DMS53 treated with DMSO at 0.1 percent for 48 hours (cell line): ENCODE data around the gene TAAR5.
A peak's percentile ranks its signal among the peaks of the same experiment; 100 is the strongest.
"Not testable (repeated sequence)": the region's sequence is repeated elsewhere in the genome, so short reads cannot be mapped to it uniquely, and the experiment has no call there.

Source experiments
- DNase-seq: peaks from one replicate; lab custom pipeline; 2025; ENCODE audit not compliant: unreplicated experiment; lab: John Stamatoyannopoulos, UW

The TAAR5 gene, protein sequence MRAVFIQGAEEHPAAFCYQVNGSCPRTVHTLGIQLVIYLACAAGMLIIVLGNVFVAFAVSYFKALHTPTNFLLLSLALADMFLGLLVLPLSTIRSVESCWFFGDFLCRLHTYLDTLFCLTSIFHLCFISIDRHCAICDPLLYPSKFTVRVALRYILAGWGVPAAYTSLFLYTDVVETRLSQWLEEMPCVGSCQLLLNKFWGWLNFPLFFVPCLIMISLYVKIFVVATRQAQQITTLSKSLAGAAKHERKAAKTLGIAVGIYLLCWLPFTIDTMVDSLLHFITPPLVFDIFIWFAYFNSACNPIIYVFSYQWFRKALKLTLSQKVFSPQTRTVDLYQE

DNA sequence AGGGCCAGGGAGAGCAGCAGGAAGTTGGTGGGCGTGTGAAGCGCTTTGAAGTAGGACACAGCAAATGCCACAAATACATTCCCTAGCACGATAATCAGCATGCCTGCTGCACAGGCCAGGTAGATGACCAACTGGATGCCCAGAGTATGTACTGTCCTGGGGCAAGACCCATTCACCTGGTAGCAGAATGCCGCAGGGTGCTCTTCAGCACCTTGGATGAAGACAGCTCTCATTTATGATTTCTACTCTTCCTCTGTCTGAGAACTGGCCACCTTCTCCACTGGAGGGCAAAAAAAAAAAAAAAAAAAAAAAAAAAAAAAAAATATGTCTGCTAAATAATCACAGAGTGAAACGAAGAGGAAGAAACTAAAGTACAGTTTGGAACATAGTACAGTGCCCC, at the start of gene TAAR5:
Gene TAAR5 (minus strand): TSS at position 288 of the 400 bp plus-strand sequence. CDS start 55 bp downstream, at position 233.
- no peak for DNase-seq

DNA sequence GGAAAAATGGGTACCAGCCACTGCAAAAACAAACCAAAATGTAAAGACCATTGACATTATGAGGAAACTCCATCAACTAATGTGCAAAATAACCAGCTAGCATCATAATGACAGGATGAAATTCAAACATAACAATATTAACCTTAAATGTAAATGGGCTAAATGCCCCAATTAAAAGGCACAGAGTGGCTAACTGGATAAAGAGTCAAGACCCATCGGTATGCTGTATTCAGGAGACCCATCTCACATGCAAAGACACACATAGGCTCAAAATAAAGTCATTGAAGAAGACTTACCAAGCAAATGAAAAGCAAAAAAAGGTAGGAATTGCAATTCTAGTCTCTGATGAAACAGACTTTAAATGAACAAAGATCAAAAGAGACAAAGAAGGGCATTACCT, 47.6 kb upstream of the TAAR5 start:
- DNase-seq = not testable (repeated sequence)

DNA sequence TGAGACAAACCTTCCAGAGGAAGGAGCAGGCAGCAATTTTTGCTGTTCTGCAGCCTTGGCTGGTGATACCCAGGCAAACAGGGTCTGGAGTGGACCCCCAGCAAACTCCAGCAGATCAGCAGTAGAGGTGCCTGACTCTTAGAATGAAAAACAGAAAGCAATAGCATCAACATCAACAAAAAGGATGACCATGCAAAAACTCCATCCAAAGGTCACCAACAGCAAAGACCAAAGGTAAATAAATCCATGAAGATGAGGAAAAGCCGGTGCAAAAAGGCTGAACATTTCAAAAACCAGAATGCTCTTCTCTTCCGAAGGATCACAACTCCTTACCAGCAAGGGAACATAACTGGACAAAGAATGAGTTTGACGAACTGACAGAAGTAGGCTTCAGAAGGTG, 46.4 kb upstream of the TAAR5 start:
- DNase-seq = not testable (repeated sequence)

DNA sequence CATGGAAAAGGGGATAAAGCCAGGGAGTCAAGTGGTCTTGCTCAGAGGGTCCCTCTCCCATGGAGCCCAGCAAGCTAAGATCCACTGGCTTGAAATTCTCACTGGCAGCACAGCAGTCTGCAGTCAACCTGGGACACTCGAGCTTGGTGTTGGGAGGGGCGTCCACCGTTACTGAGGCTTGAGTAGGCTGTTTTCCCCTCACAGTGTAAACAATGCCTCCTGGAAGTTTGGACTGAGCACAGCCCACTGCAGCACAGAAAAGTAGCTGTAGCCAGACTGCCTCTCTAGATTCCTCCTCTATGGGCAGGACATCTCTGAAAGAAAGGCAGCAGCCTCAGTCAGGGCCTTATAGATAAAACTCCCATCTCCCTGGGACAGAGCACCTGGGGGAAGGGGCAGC, 45.7 kb upstream of the TAAR5 start:
- not testable (repeated sequence) for DNase-seq

DNA sequence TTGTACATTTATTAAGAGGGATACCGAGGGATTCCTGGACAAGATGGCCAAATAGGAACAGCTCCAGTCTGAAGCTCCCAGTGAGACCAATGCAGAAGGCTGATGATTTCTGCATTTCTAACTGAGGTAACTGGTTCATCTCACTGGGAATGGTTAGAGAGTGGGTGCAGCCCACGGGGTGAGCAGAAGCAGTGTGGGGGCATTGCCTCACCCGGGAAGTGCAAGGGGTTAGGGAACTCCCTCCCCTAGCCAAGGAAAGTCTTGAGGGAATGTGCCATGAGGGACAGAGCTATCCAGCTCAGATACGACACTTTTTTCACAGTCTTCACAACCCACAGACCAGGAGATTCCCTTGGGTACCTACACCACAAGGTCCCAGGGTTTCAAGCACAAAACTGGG, 45.3 kb upstream of the TAAR5 start:
- DNase-seq = no peak

DNA sequence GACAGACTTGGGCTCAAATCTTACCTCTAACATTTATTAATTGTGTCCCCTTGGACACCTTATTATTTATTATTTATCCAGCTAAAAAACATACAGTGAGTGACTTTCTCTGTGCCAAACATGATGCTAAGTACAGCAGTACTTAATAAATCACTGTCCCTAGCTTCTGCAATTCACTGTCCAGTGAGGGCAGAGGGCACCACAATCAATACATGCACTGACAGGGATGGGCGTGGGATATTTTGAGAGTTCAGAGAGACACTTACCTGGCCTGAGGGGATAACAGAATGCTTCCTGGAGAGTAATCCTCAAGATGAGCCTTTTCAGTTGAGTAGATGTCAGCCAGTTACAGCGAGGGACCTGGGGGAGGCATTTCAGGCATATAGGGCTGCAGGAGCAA, 43.8 kb upstream of the TAAR5 start:
- no peak for DNase-seq

DNA sequence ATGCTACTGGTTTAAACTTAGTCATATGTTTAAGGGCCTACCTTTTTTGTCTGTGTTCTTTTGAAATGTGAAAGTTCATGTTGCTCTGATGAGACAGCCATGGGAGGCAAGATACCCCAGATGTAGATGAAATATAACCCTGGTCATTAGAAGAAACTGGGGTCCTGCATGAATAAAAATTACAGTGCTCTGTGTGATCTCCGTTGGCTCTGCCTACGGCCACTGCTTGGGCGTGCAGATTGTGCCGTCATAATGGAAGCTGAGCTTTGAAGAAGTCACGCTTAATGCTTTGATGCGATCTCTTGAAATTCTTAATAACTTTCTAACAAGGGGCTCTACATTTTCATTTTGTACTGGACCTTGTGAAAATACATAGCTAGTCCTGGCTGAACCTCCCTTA, 34.6 kb upstream of the TAAR5 start, which contains the start of gene TAAR2:
Gene TAAR2 (minus strand): TSS at position 101 of the 400 bp plus-strand sequence. CDS start 0 bp downstream, at position 101.
- DNase-seq = no peak

DNA sequence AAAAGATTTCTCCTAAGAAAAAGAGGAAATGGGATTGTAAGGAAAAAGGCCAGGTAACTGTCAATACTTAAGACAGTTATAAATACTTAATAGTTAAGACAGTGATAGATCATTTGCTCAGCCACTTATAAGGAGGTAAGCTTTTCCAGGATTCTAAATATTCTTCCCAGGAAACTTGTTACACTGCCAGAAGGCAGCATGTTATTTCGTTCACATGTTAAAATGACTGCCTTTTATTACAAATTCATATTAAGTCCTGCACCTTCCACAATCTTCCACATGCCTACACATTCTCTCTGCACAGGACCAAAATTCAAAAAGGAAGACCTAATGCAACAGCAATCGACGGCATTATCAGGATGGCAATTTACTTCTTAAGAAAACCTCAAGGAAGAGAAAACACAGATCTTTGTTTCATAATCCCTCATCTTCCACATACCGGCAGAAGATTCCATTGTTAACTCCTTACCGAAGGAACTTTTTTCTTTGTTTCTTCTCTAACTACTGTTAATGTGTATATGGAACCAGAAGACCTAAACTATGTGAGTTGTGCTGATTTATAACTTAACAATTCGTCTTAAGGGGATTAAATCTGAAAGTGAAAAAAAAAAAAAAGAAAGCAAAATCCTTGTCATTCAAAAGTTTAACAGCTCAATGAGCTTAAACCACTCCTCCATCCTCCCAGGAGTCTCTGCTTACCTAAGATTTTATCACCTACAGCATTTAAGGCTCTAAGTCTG, 33.7 kb upstream of the TAAR5 start:
- DNase-seq = no peak

DNA sequence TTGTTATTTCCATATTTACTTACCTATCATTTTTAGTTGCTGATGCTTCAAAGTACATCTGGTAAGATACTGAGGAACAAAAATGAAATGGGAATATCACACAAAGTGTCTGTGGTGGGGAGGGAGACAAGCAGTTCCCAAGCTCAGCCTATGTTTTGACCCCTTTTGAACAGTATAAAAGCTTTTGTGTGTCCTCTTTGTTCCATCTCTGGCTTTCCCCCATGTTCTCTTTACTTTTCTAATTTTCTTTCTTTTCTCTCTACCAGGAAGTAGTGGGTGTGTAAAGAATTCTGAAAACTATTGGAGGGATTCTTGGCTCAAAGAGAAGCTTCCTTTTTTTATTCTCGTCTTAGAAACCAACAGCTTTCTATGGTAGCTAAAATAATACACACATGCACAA, 27.1 kb upstream of the TAAR5 start:
- no peak for DNase-seq

DNA sequence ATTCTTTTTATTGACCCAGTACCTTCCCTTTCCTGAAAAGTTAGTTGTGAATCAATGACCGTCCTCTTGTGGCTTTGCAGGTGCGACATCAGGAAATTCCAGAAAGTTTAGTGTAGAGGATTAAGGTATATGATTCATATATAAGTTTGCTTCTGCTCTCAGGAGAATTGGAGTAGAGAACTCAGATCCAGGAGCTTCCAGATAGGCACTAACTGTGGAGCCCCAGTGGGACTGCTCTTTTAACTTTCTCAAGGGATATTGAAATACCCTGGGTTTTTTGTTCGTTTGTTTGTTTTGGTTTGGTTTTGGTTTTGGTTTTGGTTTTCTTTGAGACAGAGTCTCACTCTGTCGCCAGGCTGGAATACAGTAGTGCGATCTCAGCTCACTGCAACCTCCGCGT, 25.0 kb upstream of the TAAR5 start:
- no peak for DNase-seq

DNA sequence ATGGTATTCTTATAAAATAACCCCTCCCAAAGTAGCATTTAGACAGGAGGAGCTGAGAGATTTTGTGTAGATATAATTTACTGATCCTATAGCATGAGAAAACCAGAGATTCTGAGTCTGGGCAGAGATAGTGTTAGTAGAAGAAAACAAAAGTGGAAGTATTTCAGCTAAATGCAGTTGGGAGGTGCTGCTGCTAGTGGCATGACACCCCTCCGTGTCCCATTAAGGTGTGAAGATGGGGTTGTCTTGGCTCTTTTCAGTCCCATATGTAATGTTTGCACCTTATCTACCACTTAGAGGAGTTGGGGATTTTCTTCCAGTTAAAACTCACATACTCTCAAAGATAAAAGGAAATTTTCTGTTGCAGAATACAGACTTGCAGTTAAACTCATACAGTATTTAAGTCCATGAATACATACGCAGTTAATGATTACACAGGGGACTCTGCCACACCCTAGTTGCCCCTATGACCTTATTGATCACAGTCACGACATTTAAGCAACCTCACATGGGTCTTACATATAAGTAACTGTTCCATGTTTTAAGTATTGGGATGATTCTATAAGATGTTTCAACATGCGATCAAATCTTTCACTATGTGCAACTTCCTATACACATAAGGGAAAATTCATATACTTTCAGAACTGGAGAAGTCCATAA, 23.0 kb upstream of the TAAR5 start:
- DNase-seq = no peak

DNA sequence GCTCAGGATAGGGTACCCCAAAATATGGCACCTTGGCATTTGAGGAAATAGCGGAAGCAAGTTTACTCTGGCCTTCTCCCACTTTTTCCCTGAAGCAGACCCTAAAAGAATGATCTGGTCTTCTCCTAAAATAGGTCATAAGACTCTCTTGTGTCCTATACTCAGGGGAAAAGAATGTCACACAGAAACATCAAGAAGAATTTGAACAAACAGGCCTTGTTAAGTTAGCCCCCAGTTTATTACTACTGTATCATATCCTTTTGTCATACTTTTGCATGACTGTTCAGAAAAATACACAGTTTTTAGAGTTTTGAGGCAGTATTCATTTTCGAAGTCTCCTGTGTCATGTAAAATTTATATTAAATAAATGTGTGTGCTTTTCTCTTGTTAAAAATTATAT, 22.1 kb upstream of the TAAR5 start:
- DNase-seq = no peak

DNA sequence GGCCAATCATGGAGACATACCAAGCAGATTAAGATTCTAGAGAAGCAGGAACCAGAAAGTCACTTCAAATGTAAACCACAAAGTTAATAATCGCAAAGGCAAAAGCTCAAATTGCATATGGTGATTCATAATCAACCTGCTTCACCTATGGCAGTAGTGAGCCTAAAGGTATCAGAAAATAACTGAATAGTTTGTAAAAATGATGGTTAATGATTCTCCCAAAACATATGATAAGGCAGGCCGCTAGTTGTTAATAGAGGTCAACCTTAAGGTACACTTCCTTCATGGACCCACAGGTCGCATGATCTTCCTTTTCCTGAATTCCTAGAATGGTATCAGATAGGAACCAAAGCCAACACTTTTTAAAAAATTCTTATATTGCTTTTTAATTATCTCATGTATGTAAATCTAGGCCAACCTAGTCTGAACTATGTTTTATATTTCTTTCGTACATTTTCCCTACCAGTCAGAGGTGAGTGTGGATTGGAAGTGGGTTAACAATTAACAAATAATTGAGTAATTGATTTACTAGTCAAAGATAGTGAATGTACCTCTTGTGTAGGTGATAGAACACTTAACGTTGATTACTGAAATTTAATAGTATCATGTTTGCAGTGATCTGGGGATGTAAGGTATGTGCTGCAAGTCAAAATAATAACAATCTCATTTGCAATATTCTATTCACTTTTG, 18.1 kb upstream of the TAAR5 start:
- DNase-seq = no peak

DNA sequence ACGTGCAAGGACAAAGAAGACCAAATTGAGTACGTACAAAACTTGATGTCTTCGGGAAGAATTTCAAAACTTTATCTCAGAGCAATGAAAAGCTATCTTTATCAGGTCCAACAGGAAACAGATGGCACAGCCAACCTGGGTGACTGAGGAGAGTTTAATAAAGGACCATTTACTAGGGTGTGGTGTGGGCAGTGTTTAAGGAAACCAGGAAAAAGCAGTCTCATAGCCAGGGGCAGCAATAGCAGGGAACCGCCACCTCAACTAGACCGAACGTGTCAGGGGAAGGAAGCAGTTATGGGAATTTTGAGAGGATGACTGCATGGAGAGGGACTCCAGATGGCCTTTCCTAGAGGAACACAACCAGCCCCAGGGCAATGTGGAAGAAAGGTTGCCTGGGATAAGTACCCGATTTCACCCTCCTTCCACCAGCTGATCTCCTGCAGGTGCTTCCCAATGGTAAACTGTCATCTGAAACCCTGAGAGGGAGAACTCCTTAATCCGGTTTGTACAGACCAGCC, 15.2 kb upstream of the TAAR5 start:
- DNase-seq = no peak

DNA sequence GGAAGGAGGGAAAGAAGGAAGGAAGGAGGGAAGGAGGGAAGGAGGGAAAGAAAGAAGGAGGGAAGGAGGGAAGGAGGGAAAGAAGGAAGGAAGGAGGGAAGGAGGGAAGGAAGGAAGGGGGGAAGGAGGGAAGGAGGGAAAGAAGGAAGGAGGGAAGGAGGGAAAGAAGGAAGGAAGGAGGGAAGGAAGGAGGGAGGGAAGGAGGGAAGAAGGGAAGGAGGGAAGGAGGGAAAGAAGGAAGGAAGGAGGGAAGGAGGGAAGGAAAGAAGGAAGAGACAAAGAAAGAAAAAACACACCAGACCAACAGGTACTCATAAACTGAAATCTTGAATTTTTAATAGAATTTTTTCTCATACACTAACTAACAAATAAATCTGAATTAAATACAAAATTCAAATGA, 11.4 kb upstream of the TAAR5 start:
- not testable (repeated sequence) for DNase-seq

DNA sequence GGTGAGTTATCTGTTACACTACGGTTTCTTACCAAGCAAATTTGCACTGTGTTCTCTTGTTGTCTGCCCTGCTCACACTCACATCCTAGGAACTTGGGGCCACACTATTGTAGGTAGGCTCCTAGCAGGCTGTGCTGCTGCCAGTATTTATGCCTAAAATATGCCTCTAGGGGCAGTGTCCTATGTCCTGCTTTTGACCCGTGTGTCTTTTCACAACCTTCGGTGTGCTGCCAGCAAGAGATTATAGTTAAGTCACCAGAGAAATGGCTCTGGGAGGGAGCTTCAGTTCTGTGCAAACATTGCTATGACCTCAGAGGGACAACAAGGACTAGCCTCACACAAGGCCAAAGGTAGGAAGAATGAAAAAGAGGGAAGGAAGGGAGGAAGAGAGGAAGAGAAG, 8.9 kb upstream of the TAAR5 start:
- peak; percentile 34 for DNase-seq

DNA sequence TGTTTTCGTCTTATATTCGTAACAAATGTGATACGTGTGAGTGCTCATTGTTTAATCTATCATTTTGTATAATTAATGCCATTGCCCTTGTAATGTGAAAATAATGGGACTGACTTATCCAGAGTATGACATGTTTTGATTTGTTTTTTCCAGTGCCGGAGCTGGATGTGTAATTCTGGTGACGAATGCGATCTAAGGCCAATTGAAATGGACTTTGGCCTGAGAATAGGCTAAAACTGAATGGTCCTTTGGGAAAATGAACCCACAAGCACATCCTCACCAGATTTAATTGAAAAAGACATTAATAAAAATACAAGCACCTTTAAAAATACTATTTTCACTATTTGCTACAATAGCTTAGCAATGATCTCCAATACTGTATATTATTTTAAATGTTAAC, 6.7 kb upstream of the TAAR5 start:
- DNase-seq = no peak

DNA sequence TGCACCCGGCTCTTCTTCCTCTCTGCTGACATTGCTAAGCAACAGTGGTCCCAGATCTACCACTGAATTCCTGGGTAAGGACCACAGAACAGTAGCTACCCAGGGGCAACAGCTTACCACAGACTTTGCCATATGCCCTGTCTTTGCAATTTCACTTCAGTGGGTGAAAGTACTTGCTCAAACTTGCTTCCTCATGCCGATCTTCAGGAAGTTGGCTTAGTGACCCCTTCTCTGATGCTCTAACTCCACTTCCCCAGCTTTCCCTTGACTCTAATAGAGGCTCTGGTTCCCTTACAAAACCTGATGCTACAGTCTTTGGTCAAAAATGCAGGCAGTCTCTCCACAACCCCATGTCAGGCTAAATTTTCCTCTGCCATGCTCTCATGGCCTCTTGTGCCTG, 3.3 kb upstream of the TAAR5 start:
- no peak for DNase-seq

DNA sequence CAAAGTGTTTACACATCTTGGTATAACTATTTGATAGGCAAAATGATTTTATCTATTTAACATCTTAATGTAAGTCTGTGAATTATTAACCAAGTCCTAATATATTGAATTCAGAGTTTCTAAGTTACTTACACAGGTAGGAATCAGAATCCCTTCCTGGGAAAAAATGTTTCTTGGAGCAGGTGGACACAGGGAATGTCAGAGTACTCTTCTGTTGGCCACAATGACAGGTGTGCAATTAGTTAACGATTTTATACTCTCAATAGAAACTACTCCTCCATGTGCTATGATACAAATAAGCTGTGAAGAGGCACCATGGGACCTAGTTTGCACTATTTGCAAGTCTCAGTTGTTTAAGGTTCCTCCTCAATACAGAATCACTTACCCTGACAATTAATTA, 821 bp upstream of the TAAR5 start:
- DNase-seq = no peak

DNA sequence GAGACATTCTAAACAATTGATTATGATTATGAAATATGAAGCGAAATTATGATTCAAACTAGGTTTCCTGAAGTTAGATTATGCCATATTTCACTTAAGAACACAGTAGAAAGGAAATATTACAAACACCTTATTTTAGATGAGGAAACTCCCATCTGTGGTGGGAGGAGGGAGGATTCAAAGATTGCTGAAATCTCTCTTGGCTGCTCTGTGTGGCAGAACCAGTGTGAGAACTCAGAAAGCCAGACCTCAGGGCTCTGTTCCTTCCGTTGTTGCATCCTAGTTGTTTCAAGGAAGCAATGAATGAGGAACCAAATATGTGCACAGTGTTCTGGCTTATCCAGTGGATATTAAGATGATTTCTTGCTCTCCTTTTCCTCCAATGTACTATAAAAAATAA, 2.1 kb downstream of the TAAR5 start:
- DNase-seq = no peak

DNA sequence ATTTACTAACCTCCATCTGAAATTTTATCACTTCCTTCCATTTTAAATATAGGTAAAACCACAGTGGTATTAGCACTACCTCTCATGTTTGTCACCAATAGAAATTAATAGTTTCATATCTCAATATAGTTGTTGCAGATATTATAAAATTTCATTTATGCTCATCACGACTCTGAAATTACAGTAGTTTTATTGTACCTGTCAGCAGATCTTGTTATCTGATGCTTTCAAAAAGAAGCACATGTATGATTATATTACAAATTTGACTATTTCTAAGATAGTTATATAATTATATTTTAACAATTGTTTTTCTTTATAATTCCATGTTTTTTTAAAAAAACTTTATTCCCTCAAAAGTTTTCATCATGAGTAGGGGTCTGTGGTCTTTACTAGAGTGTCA, 4.8 kb downstream of the TAAR5 start:
- DNase-seq = no peak
